ES-I3 (cell line): ENCODE data around the gene HACD3.
A peak's percentile ranks its signal among the peaks of the same experiment; 100 is the strongest.

ENCODE experiments used
- H3K36me3 ChIP-seq: 2 replicates; pipeline ENCODE4 v1.6.1; 2013; ENCODE audit warnings: mild to moderate bottlenecking, low read length, control low read depth, moderate library complexity; ENCODE audit not compliant: insufficient read depth
- H3K4me1 ChIP-seq: 2 replicates; pipeline ENCODE4 v1.6.1; 2013; ENCODE audit warnings: mild to moderate bottlenecking, control low read depth, low read length; ENCODE audit not compliant: insufficient read depth
- H3K9ac ChIP-seq: 2 replicates; pipeline ENCODE4 v1.6.1; 2013; ENCODE audit warnings: low read depth, mild to moderate bottlenecking, low read length, moderate library complexity
- H3K9me3 ChIP-seq: 2 replicates; pipeline ENCODE4 v1.6.1; 2013; ENCODE audit warnings: mild to moderate bottlenecking, low read length, moderate library complexity; ENCODE audit not compliant: control insufficient read depth, insufficient read depth

Gene HACD3

GRCh38 chr15:65530318-65531111 is at the start of gene HACD3:
TSS of gene HACD3 (plus strand) at chr15:65530463. CDS start at chr15:65530632, 169 bp downstream.
- Histone ChIP-seq H3K36me3 (no peaks in the 10 kb centered on the region), H3K9ac (peak within 1 kb of the TSS; percentile 85), H3K9me3 (no peaks in the 10 kb centered on the region), H3K4me1 (peaks cover 13% of the 10 kb centered on the region)

- Histone ChIP-seq H3K9ac (no peak overlapping the region), H3K9me3 (no peaks in the 10 kb centered on the region), H3K36me3 (peaks cover 12% of the 10 kb centered on the region; the same call in 1 of the 2 replicates)
These were observed 45.4 kb upstream of the HACD3 start for GRCh38 chr15:65484876-65485275.

GRCh38 chr15:65494076-65494475 is 36.2 kb upstream of the HACD3 start:
- no peaks in the 10 kb centered on the region for H3K4me1 ChIP-seq
- no peak overlapping the region for H3K9ac ChIP-seq
- peaks cover 3% of the 10 kb centered on the region; the same call in 1 of the 2 replicates for H3K36me3 ChIP-seq
- H3K9me3 ChIP-seq: no peaks in the 10 kb centered on the region

More at GRCh38 chr15:65484876-65485275, 45.4 kb upstream of the HACD3 start:
- H3K4me1 ChIP-seq: no peaks in the 10 kb centered on the region

DNA sequence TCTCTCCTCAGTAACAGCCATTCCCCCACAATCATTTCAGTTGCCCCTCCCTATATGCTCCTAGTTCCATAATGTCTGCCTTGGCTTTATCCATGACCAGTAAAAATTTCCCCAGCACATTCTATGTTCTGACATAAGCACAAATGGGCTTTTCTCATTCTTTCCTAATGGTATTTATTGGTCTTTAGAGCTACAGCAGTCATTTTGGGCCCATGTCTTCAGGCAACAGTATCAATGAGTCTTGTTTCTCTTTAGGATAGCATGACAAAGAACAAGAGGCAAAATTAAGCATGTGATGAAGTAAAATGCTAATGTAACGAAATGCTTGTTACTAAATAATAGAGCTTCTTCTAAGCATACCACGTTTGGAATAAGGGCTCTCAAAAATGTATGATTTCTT is 20.9 kb upstream of the HACD3 start:
- Histone ChIP-seq H3K9me3 (no peaks in the 10 kb centered on the region), H3K4me1 (no peaks in the 10 kb centered on the region), H3K36me3 (peaks cover 10% of the 10 kb centered on the region), H3K9ac (no peak overlapping the region)

GRCh38 chr15:65512189-65512588 is 18.1 kb upstream of the HACD3 start:
- Histone ChIP-seq H3K9ac (no peak overlapping the region), H3K4me1 (peaks cover 4% of the 10 kb centered on the region; the same call in 1 of the 2 replicates), H3K36me3 (peaks cover 14% of the 10 kb centered on the region), H3K9me3 (no peaks in the 10 kb centered on the region)

GRCh38 chr15:65512807-65513416 is 17.4 kb upstream of the HACD3 start:
- H3K36me3 ChIP-seq: peaks cover 14% of the 10 kb centered on the region
- H3K9me3 ChIP-seq: no peaks in the 10 kb centered on the region
- H3K9ac ChIP-seq: no peak overlapping the region
- H3K4me1 ChIP-seq: peaks cover 4% of the 10 kb centered on the region; the same call in 1 of the 2 replicates

DNA sequence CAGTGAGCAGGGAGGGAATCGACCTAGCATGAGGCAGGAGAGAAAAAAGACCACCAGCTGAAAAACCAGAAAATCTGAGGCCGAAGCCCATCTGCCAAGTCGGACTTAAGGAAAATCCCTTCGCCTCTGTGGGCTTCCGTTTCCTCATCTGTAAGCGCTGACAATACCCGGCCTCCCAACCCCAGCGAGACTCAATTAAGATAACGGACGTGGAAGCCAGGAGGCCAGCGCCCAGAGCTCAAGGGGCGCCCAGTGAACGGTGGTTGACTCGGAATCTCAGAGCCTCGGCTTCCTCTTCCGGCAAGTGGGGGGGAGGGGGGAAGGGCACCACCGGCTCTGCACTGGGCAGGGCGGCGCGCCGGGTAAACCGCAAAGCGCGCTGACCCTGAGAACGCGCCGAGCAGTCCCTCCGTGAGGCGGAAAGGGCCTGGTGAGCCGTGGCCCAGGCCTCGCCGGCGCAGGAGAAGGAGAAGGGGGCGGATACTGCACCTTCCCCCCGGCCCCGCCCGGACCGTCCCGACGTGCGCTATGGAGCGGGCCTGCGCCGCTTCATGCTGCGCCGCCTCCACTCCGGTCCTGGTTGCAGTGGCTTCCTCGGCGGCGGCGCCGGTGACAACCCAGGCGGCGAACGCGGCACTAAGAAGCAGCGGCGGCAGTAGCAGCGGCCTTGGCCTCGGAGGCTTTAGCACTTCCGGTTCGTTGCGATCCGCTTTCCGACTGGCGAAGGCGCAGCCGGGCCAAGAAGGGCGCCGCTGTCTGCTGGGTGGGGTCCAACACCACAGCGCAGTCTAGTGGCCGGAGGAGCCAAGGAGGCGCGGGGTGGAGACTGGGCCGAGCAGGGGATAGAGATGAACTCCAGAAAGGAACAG is 13.0 kb upstream of the HACD3 start, which contains the start of gene DPP8:
Gene DPP8, minus strand, starts transcription at position 693 of the 869 bp plus-strand sequence. CDS start 5,136 bp downstream, outside the sequence.
- Histone ChIP-seq H3K4me1 (peaks cover 4% of the 10 kb centered on the region; the same call in 1 of the 2 replicates), H3K9me3 (no peaks in the 10 kb centered on the region), H3K9ac (peak within 1 kb of the TSS; percentile 84)

GRCh38 chr15:65517866-65518207 is 12.4 kb upstream of the HACD3 start:
- Histone ChIP-seq H3K9me3 (no peaks in the 10 kb centered on the region), H3K36me3 (peaks cover 8% of the 10 kb centered on the region; the same call in 1 of the 2 replicates), H3K9ac (peak overlapping the region; percentile 84; the same call in 1 of the 2 replicates), H3K4me1 (peaks cover 4% of the 10 kb centered on the region; the same call in 1 of the 2 replicates)

More for the DNA sequence above, 13.0 kb upstream of the HACD3 start, which contains the start of gene DPP8:
- peaks cover 8% of the 10 kb centered on the region for H3K36me3 ChIP-seq

DNA sequence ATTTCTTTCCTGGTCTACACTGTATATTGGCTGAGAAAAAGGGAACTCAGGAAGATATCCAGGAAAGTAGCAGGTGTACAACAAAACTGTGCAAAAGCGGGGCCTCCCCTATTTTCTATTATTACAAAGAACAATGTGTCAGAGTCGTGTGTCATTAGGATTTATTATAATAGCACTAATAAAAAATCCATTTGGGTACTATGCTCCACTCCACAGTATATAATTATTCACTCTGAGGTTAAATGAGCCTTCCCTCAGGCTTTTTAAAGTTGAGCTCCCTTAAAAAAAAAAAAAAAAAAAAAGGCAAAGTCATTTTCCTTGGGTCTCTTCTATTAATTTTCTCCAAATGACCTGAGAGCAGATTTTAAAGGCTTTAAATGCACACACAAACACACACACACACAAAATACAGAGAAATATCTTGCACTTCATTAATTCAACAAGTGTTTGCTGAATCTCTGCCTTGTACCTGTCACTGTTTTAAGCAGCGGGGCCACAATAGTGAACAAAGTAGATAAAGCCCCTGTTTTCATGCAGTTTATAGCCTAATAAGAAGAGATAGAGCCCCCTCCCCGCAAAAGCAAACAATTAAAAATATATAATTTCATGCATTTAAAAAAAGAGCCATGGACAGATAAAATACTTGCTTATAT is 11.5 kb upstream of the HACD3 start:
- Histone ChIP-seq H3K9me3 (no peaks in the 10 kb centered on the region), H3K4me1 (peaks cover 4% of the 10 kb centered on the region; the same call in 1 of the 2 replicates), H3K9ac (no peak overlapping the region), H3K36me3 (peaks cover 8% of the 10 kb centered on the region; the same call in 1 of the 2 replicates)

DNA sequence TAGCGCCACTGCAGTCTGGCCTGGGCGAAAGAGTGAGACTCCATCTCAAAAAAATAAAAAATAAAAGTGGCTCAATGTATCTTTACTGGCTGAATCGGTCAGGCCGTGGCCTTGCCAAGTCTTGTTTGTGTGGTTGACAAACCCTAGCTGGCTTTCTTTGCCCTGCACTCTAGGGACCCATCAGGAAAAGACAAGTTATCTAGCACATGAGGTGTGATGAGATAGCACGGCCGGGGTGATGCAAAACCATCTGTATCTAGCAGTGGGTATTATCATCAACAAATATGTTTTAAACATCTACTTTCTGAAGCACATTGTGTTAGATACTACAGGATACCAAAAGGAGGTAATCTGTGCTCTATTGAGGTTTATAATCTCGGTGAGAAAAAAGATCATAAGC is 8.9 kb upstream of the HACD3 start:
- Histone ChIP-seq H3K9ac (no peak overlapping the region), H3K36me3 (no peaks in the 10 kb centered on the region), H3K9me3 (no peaks in the 10 kb centered on the region), H3K4me1 (peaks cover under 1% of the 10 kb centered on the region; the same call in 1 of the 2 replicates)

GRCh38 chr15:65524226-65524625 is 6.0 kb upstream of the HACD3 start:
- Histone ChIP-seq H3K36me3 (no peaks in the 10 kb centered on the region), H3K4me1 (no peaks in the 10 kb centered on the region), H3K9me3 (no peaks in the 10 kb centered on the region), H3K9ac (no peak overlapping the region)

DNA sequence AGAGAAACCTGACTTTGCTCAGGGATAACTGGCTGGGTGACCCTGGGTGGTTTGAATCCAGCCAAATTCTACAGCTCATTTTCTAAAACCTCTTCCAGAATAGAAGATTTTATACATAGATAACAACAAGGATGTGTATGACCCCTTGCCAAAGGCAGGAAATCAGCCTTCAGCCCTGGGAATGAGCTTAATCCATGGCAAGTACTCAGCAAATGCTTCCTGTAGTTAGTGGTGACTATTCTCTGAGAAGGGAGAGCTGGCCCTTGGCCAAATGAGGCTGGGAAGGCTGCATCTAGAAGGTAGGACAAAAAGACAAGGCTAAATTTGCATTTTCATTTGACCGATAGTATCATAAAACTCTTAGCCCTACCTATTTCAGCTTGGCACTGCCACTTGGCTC is 4.6 kb upstream of the HACD3 start:
- Histone ChIP-seq H3K36me3 (no peaks in the 10 kb centered on the region), H3K4me1 (no peaks in the 10 kb centered on the region), H3K9me3 (no peaks in the 10 kb centered on the region), H3K9ac (no peak overlapping the region)

- Histone ChIP-seq H3K9ac (peak overlapping the region; percentile 0; the same call in 1 of the 2 replicates), H3K4me1 (peaks cover 13% of the 10 kb centered on the region), H3K9me3 (no peaks in the 10 kb centered on the region), H3K36me3 (no peaks in the 10 kb centered on the region)
These were observed 1.7 kb upstream of the HACD3 start for GRCh38 chr15:65528461-65529060.
